Epidermal melanocyte (primary cell): Measurements from ENCODE around the gene C1D.

Experiments used
- DNase-seq: peaks from one replicate; pipeline ENCODE4 v3.0.0; 2011; ENCODE audit warnings: low spot score; ENCODE audit not compliant: insufficient read length

Gene C1D

GRCh38 chr2:68059784-68060525 lies 2.8 kb downstream of the C1D start:
- DNase-seq, result no peak

GRCh38 chr2:68057658-68058396 lies 5.0 kb downstream of the C1D start:
- no peak for DNase-seq

GRCh38 chr2:68052717-68053422 lies 9.9 kb downstream of the C1D start:
- DNase-seq, result no peak

GRCh38 chr2:68050353-68050752 lies 12.5 kb downstream of the C1D start:
- no peak for DNase-seq

GRCh38 chr2:68046642-68047240 lies 16.1 kb downstream of the C1D start:
- no peak for DNase-seq

GRCh38 chr2:68046224-68046623 lies 16.6 kb downstream of the C1D start:
- no peak for DNase-seq

GRCh38 chr2:68045342-68045741 lies 17.5 kb downstream of the C1D start:
- no peak for DNase-seq

- DNase-seq, result no peak
Observed at GRCh38 chr2:68044099-68044498, 18.7 kb downstream of the C1D start.

- no peak for DNase-seq
Observed at GRCh38 chr2:68043695-68044094, 19.1 kb downstream of the C1D start.

- DNase-seq, result no peak
Observed at GRCh38 chr2:68043032-68043431, 19.8 kb downstream of the C1D start.

- DNase-seq, result no peak
Observed at GRCh38 chr2:68041704-68042245, 21.0 kb downstream of the C1D start.

- no peak for DNase-seq
Observed at GRCh38 chr2:68040078-68040477, 22.7 kb downstream of the C1D start.

- no peak for DNase-seq
Observed at GRCh38 chr2:68039317-68039716, 23.5 kb downstream of the C1D start.

GRCh38 chr2:68032702-68033101 lies 30.1 kb downstream of the C1D start:
- DNase-seq, result no peak

- DNase-seq, result peak; percentile 41
Observed at GRCh38 chr2:68031542-68032160, 31.2 kb downstream of the C1D start.

- no peak for DNase-seq
Observed at GRCh38 chr2:68031043-68031442, 31.8 kb downstream of the C1D start.

GRCh38 chr2:68030529-68030928 lies 32.3 kb downstream of the C1D start:
- DNase-seq, result no peak

GRCh38 chr2:68027959-68028358 lies 34.8 kb downstream of the C1D start:
- DNase-seq, result no peak

GRCh38 chr2:68024450-68024849 lies 38.4 kb downstream of the C1D start:
- no peak for DNase-seq

- DNase-seq, result no peak
Observed at GRCh38 chr2:68023904-68024303, 38.9 kb downstream of the C1D start.

GRCh38 chr2:68018727-68019126 lies 44.1 kb downstream of the C1D start:
- DNase-seq, result no peak
